Body of pancreas (tissue), 4 donors: Measurements from ENCODE around the gene PAX2. TPM values are rescaled to one million over a fixed set of nuclear protein-coding genes. Genes with fewer than 3 reads are reported as not detected.

Experiments
- ATAC-seq: fragments of 150-250 bp; one replicate; pipeline ENCODE4 v1.9.1; 2016
- DNase-seq, 4 donors: peaks; one replicate each; pipeline ENCODE4 v3.0.0-alpha.2; 2019
- H3K27ac ChIP-seq, 4 donors: fragments of 200-600 bp; sonication (generic); 1 replicate in 3 of 4; 2 replicates in 1 of 4; pipeline versions ENCODE4 v1.5.1 to v1.6.1; 2016 to 2019; ENCODE audit warnings: mild to moderate bottlenecking in 1 of 4, mixed read lengths in 1 of 4, moderate library complexity in 1 of 4
- H3K27me3 ChIP-seq, 2 donors: fragments of 200-600 bp; sonication (generic); one replicate each; pipeline ENCODE4 v1.6.0; 2016; ENCODE audit warnings: mild to moderate bottlenecking in 1 of 2
- H3K36me3 ChIP-seq, 2 donors: fragments of 200-600 bp; sonication (generic); replicated peaks in 1 of 2; 2 replicates each; pipeline ENCODE4 v1.5.1; 2016; ENCODE audit warnings: low read depth in 2 of 2; ENCODE audit not compliant: insufficient read depth in 1 of 2
- H3K4me1 ChIP-seq: fragments of 200-600 bp; sonication (generic); one replicate; pipeline ENCODE4 v1.6.0; 2016
- H3K4me3 ChIP-seq, 2 donors: fragments of 200-600 bp; sonication (generic); 1 replicate in 1 of 2; 2 replicates in 1 of 2; pipeline ENCODE4 v1.5.1; 2016 to 2019
- H3K9me3 ChIP-seq, 3 donors: fragments of 200-600 bp; sonication (generic); 1 replicate in 2 of 3; 2 replicates in 1 of 3; pipeline ENCODE4 v1.5.1; 2016
- POLR2A ChIP-seq, 3 donors: fragments of 450-650 bp; IDR thresholded peaks; one replicate each; pipeline ENCODE4 v1.6.1; 2016; ENCODE audit warnings: antibody characterized with exemption in 3 of 3, mild to moderate bottlenecking in 2 of 3
- WGBS, 2 donors: methylation state at CpG; one replicate each; pipeline ENCODE4 v1.1.5; 2017; 5-methylcytosine and 5-hydroxymethylcytosine counted together
- intact Hi-C: fragments of 100-400 bp; cut with DNase I; formaldehyde crosslinking; loops from one replicate; pipeline ENCODE4 v1.15.1; 2023
- total RNA-seq, 2 donors: library from RNA; depleted of rRNA; stranded (reverse); fragments of >200 nt; gene quantifications; one replicate each; pipeline ENCODE4 v1.1.0, GENCODE V29; 2016
- TF ChIP-seq, protein P1 (sequence below), 7 experiments: fragments of 450-650 bp in 4 of 7; fragments of 200-600 bp in 3 of 7; sonication (generic) in 3 of 7; IDR thresholded peaks; one replicate each; pipeline ENCODE4 v1.5.1; 2016 to 2019; ENCODE audit warnings: antibody characterized with exemption in 7 of 7

Gene PAX2
- total RNA-seq, 2 donors from 2014 or later, result under 0.01 TPM; not detected in 1

- intact Hi-C loops, result no loop called here
- no peak for ATAC-seq
These were observed 113.5 kb downstream of the PAX2 start for GRCh38 chr10:100858747-100859483.

DNA sequence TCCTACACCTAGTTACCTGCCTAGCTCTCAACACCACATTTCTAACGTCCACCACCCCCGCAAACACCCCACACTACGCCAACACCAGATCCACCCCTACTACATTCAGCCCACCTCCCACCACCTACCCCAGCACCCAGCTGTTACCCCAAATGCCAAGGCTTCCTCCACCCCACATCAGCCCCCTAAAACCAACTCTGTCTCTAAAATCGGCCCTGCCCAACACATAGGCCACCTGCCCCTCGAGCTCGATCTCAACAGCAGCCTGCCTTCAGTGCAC lies 114.0 kb downstream of the PAX2 start:
- no peak for TF ChIP-seq POLR2A (IDR thresholded peaks at IDR 0.05)
- TF ChIP-seq, protein P1, sequence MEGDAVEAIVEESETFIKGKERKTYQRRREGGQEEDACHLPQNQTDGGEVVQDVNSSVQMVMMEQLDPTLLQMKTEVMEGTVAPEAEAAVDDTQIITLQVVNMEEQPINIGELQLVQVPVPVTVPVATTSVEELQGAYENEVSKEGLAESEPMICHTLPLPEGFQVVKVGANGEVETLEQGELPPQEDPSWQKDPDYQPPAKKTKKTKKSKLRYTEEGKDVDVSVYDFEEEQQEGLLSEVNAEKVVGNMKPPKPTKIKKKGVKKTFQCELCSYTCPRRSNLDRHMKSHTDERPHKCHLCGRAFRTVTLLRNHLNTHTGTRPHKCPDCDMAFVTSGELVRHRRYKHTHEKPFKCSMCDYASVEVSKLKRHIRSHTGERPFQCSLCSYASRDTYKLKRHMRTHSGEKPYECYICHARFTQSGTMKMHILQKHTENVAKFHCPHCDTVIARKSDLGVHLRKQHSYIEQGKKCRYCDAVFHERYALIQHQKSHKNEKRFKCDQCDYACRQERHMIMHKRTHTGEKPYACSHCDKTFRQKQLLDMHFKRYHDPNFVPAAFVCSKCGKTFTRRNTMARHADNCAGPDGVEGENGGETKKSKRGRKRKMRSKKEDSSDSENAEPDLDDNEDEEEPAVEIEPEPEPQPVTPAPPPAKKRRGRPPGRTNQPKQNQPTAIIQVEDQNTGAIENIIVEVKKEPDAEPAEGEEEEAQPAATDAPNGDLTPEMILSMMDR (IDR thresholded peaks at IDR 0.05), result no peak
- 62 to 66% methylated on average over 6 of the region's 6 CpGs for WGBS, 2 donors
- Histone ChIP-seq H3K9me3 (no peaks in the 10 kb centered on the region), H3K36me3 (no peaks in the 10 kb centered on the region), H3K27me3 (peaks cover 0 to 4% of the 10 kb centered on the region in 2 donors), H3K4me3 (no peak overlapping the region), H3K4me1 (no peaks in the 10 kb centered on the region), H3K27ac (no peak overlapping the region)
- ATAC-seq, result no peak
- DNase-seq, result no peak
- intact Hi-C loops, result no loop called here

More at GRCh38 chr10:100858747-100859483, 113.5 kb downstream of the PAX2 start:
- Histone ChIP-seq H3K4me3 (no peak overlapping the region), H3K4me1 (no peaks in the 10 kb centered on the region), H3K9me3 (no peaks in the 10 kb centered on the region), H3K27me3 (peaks cover 0 to 4% of the 10 kb centered on the region in 2 donors), H3K36me3 (no peaks in the 10 kb centered on the region), H3K27ac (no peak overlapping the region)
- 40 to 47% methylated on average over 21 of the region's 21 CpGs for WGBS, 2 donors
- DNase-seq, result no peak
- TF ChIP-seq POLR2A (IDR thresholded peaks at IDR 0.05), result no peak
- TF ChIP-seq, protein P1 (IDR thresholded peaks at IDR 0.05), result no peak

GRCh38 chr10:100863433-100863832 lies 118.1 kb downstream of the PAX2 start:
- no peak for TF ChIP-seq POLR2A (IDR thresholded peaks at IDR 0.05)
- TF ChIP-seq, protein P1 (IDR thresholded peaks at IDR 0.05), result no peak
- DNase-seq, result no peak
- peaks cover 0 to 4% of the 10 kb centered on the region in 2 donors for H3K27me3 ChIP-seq
- H3K27ac ChIP-seq, result no peak overlapping the region
- no peaks in the 10 kb centered on the region for H3K4me1 ChIP-seq
- ATAC-seq, result no peak
- intact Hi-C loops, result no loop called here
- no peak overlapping the region for H3K4me3 ChIP-seq
- H3K9me3 ChIP-seq, result no peaks in the 10 kb centered on the region
- 50 to 83% methylated on average over 1 to 6 of the region's 7 CpGs for WGBS, 2 donors
- H3K36me3 ChIP-seq, result no peaks in the 10 kb centered on the region

DNA sequence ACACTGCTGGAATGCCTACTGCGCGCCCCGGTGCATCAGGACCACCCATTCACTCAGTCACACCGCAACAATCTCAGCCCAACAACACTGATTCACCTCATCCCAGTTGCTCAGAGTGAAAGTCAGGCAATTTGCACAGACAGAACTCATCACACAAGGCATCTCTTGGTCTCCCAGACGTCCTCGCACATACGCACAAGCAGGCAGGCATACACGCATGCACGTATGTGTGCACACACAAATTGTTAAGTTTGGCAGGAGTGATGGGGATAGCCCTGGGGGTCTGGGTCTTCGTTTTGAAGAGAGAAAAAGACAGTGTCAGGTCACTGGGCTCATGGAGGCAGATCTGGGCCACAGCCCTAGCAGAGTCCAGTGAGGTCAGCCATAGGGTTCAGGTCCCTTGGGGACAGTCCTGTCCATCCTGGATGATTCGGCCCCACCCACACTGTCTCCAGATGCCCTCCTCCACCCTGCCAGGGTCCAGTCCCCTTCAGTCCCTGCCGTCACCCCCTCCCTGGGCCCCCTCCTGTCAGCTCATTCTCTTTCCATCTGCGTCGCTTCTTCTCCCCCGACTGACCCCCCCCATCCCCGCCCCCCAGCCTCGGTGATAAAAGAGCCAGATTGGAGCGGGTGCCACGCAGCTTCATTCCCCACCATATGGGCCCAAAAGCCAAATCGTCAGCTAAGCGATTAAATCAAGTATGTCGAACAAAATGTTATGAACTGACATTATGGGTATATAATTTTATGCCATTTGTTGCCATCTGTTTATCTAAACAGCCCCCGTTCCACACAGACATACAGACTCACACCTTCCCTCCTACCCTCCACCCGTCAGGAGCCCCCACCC lies 118.9 kb downstream of the PAX2 start:
- TF ChIP-seq, protein P1 (IDR thresholded peaks at IDR 0.05), result no peak
- no peak for TF ChIP-seq POLR2A (IDR thresholded peaks at IDR 0.05)
- Histone ChIP-seq H3K4me3 (no peak overlapping the region), H3K27me3 (no peaks in the 10 kb centered on the region), H3K4me1 (no peaks in the 10 kb centered on the region), H3K27ac (no peak overlapping the region), H3K9me3 (no peaks in the 10 kb centered on the region), H3K36me3 (no peaks in the 10 kb centered on the region)
- ATAC-seq, result no peak
- WGBS, 2 donors, result 77 to 81% methylated on average over 24 of the region's 24 CpGs
- intact Hi-C loops, result no loop called here
- no peak for DNase-seq
